Adipose tissue (tissue), 3 donors: ENCODE measurements around the gene ADIG. TPM values are rescaled to one million over a fixed set of nuclear protein-coding genes. Genes with fewer than 3 reads are reported as not detected.

Experiments
- H3K27ac ChIP-seq: one replicate; pipeline ENCODE4 v1.5.1; 2013; ENCODE audit warnings: low read depth, low read length
- WGBS, 3 donors: extraction: QIAGEN DNeasy Blood & Tissue Kit; methylation state at CpG; one replicate each; pipeline ENCODE4 v1.1.7; 2013; 5-methylcytosine and 5-hydroxymethylcytosine counted together
- polyA plus RNA-seq, 3 donors: library from polyadenylated mRNA; stranded (reverse); fragments of 200-250 nt; gene quantifications; one replicate each; pipeline ENCODE4 v1.2.3, GENCODE V29; 2013
- donor health status: healthy with polysubstance abuse.
- donor health status: Bipolar disorder and iron deficiency.
- donor health status: healthy.

Gene ADIG
- polyA plus RNA-seq: not detected

- H3K27ac ChIP-seq: no peak within 1 kb of the TSS
- WGBS, 3 donors: 39 to 73% (median 64%) methylated on average over 5 of the region's 5 CpGs
Measured at GRCh38 chr20:38581013-38581412, at the start of gene ADIG. ADIG (plus strand) TSS chr20:38581197; CDS start chr20:38581251, 54 bp downstream.

GRCh38 chr20:38534756-38535155 lies 46.2 kb upstream of the ADIG start:
- 90 to 98% (median 95%) methylated on average over 11 of the region's 11 CpGs for WGBS, 3 donors
- no peak overlapping the region for H3K27ac ChIP-seq

GRCh38 chr20:38536310-38536709 lies 44.7 kb upstream of the ADIG start:
- WGBS, 3 donors: 94 to 99% (median 97%) methylated on average over 2 of the region's 2 CpGs
- H3K27ac ChIP-seq: no peak overlapping the region

GRCh38 chr20:38537176-38537575 lies 43.8 kb upstream of the ADIG start:
- no peak overlapping the region for H3K27ac ChIP-seq
- 98 to 100% (median 100%) methylated on average over 1 of the region's 1 CpG for WGBS, 3 donors

- 92 to 99% (median 97%) methylated on average over 2 of the region's 2 CpGs for whole genome bisulfite sequencing, 3 donors
- H3K27ac ChIP-seq: no peak overlapping the region
Measured at GRCh38 chr20:38538789-38539188, 42.2 kb upstream of the ADIG start.

- WGBS, 3 donors: 77 to 90% (median 87%) methylated on average over 7 of the region's 7 CpGs
- H3K27ac ChIP-seq: no peak overlapping the region
Measured at GRCh38 chr20:38543014-38543906, 37.7 kb upstream of the ADIG start.

GRCh38 chr20:38545771-38546170 lies 35.2 kb upstream of the ADIG start:
- WGBS, 3 donors: 94 to 98% (median 95%) methylated on average over 2 of the region's 2 CpGs

GRCh38 chr20:38547288-38548085 lies 33.5 kb upstream of the ADIG start:
- H3K27ac ChIP-seq: no peak overlapping the region
- 94 to 97% (median 97%) methylated on average over 3 of the region's 3 CpGs for WGBS, 3 donors

More at GRCh38 chr20:38545771-38546170, 35.2 kb upstream of the ADIG start:
- H3K27ac ChIP-seq: no peak overlapping the region

- WGBS, 3 donors: 77 to 88% (median 87%) methylated on average over 3 of the region's 3 CpGs
- H3K27ac ChIP-seq: no peak overlapping the region
Measured at GRCh38 chr20:38548356-38549083, 32.5 kb upstream of the ADIG start.

- H3K27ac ChIP-seq: no peak overlapping the region
- 96 to 100% (median 100%) methylated on average over 1 of the region's 1 CpG for WGBS, 3 donors
Measured at GRCh38 chr20:38550274-38550673, 30.7 kb upstream of the ADIG start.

GRCh38 chr20:38551056-38551626 lies 29.9 kb upstream of the ADIG start:
- no peak overlapping the region for H3K27ac ChIP-seq

GRCh38 chr20:38554986-38555385 lies 26.0 kb upstream of the ADIG start:
- WGBS, 3 donors: 84 to 98% (median 87%) methylated on average over 2 of the region's 2 CpGs
- H3K27ac ChIP-seq: no peak overlapping the region

More at GRCh38 chr20:38551056-38551626, 29.9 kb upstream of the ADIG start:
- WGBS, 3 donors: 91 to 96% (median 92%) methylated on average over 7 of the region's 7 CpGs

GRCh38 chr20:38555395-38555794 lies 25.6 kb upstream of the ADIG start:
- H3K27ac ChIP-seq: no peak overlapping the region

- WGBS, 3 donors: 93 to 98% (median 97%) methylated on average over 2 of the region's 2 CpGs
- H3K27ac ChIP-seq: no peak overlapping the region
Measured at GRCh38 chr20:38557174-38557573, 23.8 kb upstream of the ADIG start.

GRCh38 chr20:38558596-38559360 lies 22.2 kb upstream of the ADIG start:
- H3K27ac ChIP-seq: no peak overlapping the region
- WGBS, 3 donors: 92 to 97% (median 96%) methylated on average over 3 of the region's 3 CpGs

- WGBS, 3 donors: 93 to 96% (median 95%) methylated on average over 3 of the region's 3 CpGs
- H3K27ac ChIP-seq: no peak overlapping the region
Measured at GRCh38 chr20:38559764-38560163, 21.2 kb upstream of the ADIG start.

- no peak overlapping the region for H3K27ac ChIP-seq
- 96% methylated on average over 6 of the region's 6 CpGs for WGBS, 3 donors
Measured at GRCh38 chr20:38563802-38564431, 17.1 kb upstream of the ADIG start.
